GM19467 (cell line): ENCODE data around the gene GARIN3.
"Not testable (repeated sequence)": the region's sequence is repeated elsewhere in the genome, so short reads cannot be mapped to it uniquely, and the experiment has no call there.

Experiments
- ATAC-seq: cut with Tn5 transposase; IDR thresholded peaks from one replicate; pipeline ENCODE4 v1.9.1; 2021; ENCODE audit warnings: mild to moderate bottlenecking, moderate library complexity; ENCODE audit not compliant: unreplicated experiment

The GARIN3 gene

GRCh38 chr5:157186309-157187045, 20.4 kb upstream of the GARIN3 start:
- ATAC-seq: no peak

GRCh38 chr5:157185122-157185521, 19.1 kb upstream of the GARIN3 start:
- not testable (repeated sequence) for ATAC-seq

- ATAC-seq: no peak
Measured at GRCh38 chr5:157184117-157184670, 18.1 kb upstream of the GARIN3 start.

- ATAC-seq: no peak
Measured at GRCh38 chr5:157182143-157182757, 16.2 kb upstream of the GARIN3 start.

- no peak for ATAC-seq
Measured at GRCh38 chr5:157180374-157181264, 14.6 kb upstream of the GARIN3 start, which contains the start of gene ITK. TSS of gene ITK (plus strand) at chr5:157180840. CDS start at chr5:157180978, 138 bp downstream.

GRCh38 chr5:157178966-157179365, 12.9 kb upstream of the GARIN3 start:
- ATAC-seq: no peak

GRCh38 chr5:157177953-157178352, 11.9 kb upstream of the GARIN3 start:
- ATAC-seq: no peak

GRCh38 chr5:157175071-157175612, 9.1 kb upstream of the GARIN3 start:
- ATAC-seq: no peak

- peak; percentile 97 for ATAC-seq
Measured at GRCh38 chr5:157172403-157172802, 6.3 kb upstream of the GARIN3 start.

GRCh38 chr5:157168286-157168685, 2.2 kb upstream of the GARIN3 start:
- ATAC-seq: no peak

GRCh38 chr5:157167214-157167621, 1.2 kb upstream of the GARIN3 start:
- ATAC-seq: no peak

- no peak for ATAC-seq
Measured at GRCh38 chr5:157165668-157166067, 396 bp downstream of the GARIN3 start.

- ATAC-seq: no peak
Measured at GRCh38 chr5:157165261-157165660, 803 bp downstream of the GARIN3 start.

GRCh38 chr5:157164521-157164920, 1.5 kb downstream of the GARIN3 start:
- ATAC-seq: no peak

- no peak for ATAC-seq
Measured at GRCh38 chr5:157162919-157163510, 3.0 kb downstream of the GARIN3 start.

GRCh38 chr5:157161996-157162395, 4.1 kb downstream of the GARIN3 start:
- ATAC-seq: no peak

GRCh38 chr5:157160001-157160400, 6.1 kb downstream of the GARIN3 start:
- ATAC-seq: no peak

GRCh38 chr5:157159209-157159751, 6.8 kb downstream of the GARIN3 start:
- ATAC-seq: no peak

GRCh38 chr5:157157293-157157891, 8.7 kb downstream of the GARIN3 start:
- no peak for ATAC-seq

- ATAC-seq: no peak
Measured at GRCh38 chr5:157155297-157155696, 10.8 kb downstream of the GARIN3 start.
